Measurements from ENCODE around the gene CDH4.

DNA sequence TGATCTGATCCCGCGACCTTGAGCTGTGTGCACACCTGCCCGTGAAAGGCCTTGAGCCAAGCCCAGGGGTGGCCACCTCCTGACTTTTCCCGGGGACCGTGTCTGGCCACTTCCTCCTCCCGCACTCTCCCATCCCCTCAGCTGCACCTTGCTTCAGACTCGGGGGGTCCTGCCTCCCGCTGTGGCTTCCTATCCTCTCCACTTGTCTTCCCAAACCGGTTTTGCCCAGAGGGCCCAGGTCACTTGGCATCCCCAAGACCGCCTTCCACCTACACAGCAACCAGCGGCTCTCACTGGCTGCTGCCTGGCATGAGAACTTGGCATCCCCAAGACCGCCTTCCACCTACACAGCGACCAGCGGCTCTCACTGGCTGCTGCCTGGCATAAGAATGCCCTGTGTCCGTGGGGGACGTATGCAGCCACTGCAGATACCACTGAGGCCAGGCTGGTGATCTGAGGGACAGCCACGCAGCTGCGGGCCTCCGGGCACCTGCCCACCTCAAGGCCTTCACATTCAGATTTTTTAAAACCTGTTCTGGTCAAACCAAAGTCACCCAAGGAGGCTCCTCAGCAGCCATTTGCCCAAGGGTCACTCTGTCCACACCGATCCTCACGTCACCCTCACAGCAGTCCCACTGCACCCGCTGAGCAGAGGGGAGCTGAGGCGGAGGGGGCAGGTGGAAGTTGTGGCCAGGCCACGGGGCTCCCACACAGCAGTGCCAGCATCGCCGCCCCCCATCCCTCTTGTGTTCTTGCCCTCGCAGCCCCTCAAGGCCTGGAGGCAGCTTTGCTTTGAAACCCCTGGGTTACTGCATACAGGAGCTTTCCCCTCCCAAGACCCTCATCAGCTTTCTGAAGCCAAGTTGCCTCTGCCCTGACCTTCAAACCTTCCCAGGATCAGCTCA lies 568.1 kb downstream of the CDH4 start:
- TF ChIP-seq POLR2AphosphoS5 (IDR thresholded peaks at IDR 0.05; ENCODE audit: low read depth, low read length): no peak
- no peak for TF ChIP-seq TAF1 (IDR thresholded peaks at IDR 0.05; ENCODE audit: borderline replicate concordance, insufficient read depth, low read length)
- TF ChIP-seq, protein P1, sequence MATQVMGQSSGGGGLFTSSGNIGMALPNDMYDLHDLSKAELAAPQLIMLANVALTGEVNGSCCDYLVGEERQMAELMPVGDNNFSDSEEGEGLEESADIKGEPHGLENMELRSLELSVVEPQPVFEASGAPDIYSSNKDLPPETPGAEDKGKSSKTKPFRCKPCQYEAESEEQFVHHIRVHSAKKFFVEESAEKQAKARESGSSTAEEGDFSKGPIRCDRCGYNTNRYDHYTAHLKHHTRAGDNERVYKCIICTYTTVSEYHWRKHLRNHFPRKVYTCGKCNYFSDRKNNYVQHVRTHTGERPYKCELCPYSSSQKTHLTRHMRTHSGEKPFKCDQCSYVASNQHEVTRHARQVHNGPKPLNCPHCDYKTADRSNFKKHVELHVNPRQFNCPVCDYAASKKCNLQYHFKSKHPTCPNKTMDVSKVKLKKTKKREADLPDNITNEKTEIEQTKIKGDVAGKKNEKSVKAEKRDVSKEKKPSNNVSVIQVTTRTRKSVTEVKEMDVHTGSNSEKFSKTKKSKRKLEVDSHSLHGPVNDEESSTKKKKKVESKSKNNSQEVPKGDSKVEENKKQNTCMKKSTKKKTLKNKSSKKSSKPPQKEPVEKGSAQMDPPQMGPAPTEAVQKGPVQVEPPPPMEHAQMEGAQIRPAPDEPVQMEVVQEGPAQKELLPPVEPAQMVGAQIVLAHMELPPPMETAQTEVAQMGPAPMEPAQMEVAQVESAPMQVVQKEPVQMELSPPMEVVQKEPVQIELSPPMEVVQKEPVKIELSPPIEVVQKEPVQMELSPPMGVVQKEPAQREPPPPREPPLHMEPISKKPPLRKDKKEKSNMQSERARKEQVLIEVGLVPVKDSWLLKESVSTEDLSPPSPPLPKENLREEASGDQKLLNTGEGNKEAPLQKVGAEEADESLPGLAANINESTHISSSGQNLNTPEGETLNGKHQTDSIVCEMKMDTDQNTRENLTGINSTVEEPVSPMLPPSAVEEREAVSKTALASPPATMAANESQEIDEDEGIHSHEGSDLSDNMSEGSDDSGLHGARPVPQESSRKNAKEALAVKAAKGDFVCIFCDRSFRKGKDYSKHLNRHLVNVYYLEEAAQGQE (IDR thresholded peaks at IDR 0.05; ENCODE audit: insufficient read depth in 1 of 2, low read depth in 2 of 2, low read length in 2 of 2): no peak
- no peak for TF ChIP-seq SIN3A (IDR thresholded peaks at IDR 0.05; ENCODE audit: borderline replicate concordance, insufficient read depth, low read length)
- TF ChIP-seq FOXP2 (optimal IDR thresholded peaks at IDR 0.05; ENCODE audit: borderline replicate concordance, extremely low read depth, extremely low read length, insufficient read depth): no peak

Measured in PFSK-1 (cell line).